Stimulated activated CD8-positive, alpha-beta memory T cell treated with anti-CD3 and anti-CD28 coated beads, Interleukin-4, amount 100 ng/mL, for 48 hours (primary cell): ENCODE data around the gene INPP4B.

Experiments used
- DNase-seq: peaks from one replicate; pipeline ENCODE4 v3.0.0-alpha.2; 2020

INPP4B gene

DNA sequence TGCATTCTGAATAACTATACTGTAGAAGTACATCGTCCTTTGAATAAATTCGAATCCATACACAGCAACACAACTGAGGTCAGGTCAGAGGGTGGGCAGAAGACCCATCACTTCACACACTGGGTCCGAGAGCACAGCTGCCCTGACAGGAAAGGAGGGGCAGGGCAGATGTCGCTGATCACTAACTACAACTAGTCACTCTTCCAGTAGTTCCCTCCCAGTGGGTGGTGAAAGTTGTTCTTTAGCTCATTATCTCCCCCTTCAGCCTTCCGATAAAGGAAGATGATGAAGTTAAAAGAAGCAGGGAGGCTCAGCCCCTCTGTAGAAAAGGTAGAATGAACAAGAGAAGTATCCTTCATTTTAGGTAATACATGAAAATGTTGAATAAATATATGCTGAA, 278.9 kb downstream of the INPP4B start:
- DNase-seq, result peak; percentile 54

DNA sequence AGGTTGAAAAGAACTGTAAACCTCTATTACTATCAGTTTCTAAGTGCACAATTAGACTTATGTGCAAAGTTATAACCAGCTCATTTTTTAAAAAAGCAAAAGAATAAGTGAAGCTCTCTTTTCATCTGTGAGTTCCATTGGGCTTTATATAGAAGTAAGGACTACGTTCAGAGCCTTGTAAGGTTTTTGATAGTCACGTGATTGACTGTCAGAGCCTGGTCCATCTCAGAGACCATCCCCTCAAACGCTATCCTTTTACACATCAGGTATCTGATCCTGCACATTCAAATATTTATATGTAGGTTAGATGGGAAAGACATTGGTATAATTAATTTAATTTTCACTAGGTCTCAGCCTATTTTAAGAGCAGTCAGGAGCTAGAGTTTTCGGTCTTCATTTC, 279.3 kb downstream of the INPP4B start:
- DNase-seq, result no peak

DNA sequence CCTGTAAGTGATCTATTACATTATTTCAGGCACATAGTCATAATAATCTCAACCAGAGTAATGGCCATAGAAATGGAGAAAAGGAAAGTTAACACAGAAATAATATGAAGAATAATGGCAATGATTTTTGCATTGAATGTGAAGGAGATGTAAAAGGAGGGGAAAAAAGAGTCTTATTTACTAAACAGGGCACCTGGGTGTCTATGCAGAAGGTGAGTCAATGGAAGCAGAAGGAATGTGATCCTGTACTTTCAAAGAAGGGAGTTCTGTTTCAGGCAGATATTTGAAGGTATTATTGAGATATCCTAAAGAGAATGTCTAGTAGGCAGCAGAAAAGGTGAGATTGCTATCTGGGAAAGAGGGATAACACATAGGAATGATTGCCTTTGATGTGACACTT, 279.9 kb downstream of the INPP4B start:
- no peak for DNase-seq

DNA sequence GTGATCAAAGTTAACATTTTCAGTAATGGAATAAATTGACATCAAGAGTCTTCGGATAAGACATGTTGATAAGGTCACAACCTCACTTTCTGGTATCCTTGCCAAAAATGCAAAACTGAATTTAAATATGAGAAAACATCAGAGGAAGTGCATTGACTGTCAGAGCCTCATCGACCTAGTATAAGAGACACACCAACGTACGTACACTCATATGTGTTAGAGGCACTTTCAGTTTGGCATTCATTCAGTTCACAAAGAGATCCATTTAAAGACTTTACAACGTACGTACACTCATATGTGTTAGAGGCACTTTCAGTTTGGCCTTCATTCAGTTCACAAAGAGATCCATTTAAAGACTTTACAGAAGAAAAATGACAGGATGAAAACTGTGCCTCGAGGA, 280.3 kb downstream of the INPP4B start:
- no peak for DNase-seq

DNA sequence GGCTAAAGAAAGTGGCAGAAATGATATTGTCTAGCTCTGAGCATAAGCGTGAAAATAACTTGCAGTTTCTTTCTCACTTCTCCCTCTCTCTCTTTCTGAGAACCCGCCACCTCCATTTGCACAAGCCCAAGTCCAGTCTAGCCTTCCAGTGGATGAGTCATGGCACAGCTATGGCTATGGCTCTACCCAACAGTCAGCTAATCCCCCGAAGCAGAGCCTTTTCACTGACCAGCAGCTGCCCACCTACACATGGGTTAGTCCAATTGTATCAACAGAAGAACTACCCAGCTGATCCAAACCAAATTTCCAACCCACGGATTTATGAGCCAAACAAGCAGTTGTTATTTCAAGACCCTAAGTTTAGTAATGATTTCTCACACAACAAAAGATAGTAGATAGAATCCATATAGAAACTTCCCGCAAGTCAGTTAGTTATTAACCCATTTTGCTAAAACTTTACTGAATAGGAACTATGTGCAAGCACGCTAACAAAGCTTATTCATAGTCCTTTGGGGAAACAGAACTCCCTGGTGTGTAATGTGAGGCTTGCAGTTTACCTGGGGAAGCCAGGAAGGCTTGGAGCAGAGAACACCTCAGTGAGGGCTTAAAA, 282.3 kb downstream of the INPP4B start:
- no peak for DNase-seq

DNA sequence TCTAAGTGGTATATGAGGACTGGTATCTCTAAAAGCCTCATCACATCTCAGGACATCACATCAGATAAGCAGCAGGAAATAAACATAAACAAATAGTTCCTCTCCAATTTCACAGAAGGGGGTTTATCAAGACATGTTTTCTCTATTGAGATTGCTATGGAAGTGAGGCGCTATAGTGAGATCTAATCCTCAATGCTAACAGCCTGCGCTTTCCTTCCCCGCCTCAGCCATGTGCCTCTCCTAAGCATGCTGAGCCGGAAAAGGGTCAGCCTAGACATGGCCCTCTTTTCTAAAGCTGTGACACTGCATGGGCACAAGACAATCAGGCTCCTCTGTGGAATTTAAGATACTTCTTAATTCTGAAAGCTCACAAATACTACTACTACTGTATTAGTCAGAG, 286.1 kb downstream of the INPP4B start:
- no peak for DNase-seq

DNA sequence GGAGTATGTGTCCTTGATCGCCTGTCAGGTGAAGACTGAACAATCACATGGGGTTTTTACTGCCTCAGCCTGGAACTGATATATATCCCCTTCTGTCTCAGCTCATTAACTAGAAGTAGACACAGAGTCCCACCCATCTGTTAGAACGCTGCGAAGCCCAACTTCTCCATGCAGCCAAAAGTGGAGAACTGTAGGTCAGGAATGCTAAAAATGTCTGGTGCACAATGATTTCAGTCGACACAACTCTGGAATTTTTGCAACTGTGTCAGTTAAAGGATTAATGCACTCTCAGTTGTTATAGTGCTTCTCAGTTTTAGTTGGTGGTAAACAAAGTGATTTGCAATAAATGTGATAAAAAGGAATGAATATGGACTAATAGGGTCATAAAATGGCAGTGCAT, 287.2 kb downstream of the INPP4B start:
- no peak for DNase-seq

DNA sequence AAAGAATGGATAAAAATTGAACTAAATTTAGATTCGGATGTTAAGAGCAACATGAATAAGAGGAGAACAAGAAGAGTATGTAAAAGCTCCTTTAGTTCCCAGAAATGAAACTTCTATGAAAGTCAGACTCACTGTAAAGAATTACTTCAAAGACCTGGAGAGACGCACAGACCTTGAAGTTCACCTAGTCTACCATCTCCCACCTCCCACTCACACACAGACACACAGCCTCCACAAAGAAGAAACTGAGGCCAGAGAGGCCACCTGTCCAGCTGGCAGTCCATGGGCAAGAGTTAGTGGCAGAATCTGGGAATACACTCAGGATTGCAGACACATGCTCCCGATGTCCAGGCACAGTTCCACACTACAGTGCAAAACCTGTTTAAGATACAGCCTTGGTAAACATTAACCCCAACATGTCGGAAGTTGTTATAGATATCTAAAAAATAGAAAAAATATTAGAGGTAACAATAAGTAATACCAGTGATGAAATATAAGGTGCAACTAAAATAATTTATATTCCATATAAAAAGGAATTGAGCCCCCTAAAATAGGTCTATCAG, 288.8 kb downstream of the INPP4B start:
- no peak for DNase-seq

DNA sequence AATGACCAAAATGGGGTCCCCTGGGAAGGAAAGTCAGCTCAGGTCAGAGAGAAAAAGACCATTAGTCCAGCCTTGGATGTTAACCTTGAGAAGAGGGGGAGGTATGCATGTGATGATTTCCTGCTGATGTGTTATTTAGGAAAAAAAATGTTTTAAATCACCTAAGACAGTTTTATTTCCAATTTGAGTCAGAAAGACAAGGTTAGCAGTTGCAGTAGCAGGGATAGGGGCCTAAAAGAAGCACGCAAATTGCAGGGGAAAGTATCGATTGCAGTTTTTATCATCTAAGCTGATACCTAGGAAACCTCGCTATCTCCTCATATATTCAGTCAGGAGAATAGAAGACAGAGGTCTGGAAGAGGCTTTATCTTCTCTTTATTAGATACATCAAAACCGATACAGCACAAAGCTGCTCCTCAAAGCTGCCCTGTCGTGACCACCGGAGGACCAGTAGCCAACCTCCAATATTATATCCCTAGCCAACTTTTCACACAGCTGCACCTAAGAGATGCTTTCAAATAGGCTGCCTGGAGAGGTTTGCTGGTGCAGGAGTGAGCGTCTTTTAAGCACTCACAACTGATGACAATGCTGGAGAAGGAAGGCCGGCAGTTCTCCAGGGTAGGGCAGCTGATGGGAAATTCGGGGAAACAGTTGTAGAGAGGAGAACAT, 289.4 kb downstream of the INPP4B start:
- DNase-seq, result no peak

DNA sequence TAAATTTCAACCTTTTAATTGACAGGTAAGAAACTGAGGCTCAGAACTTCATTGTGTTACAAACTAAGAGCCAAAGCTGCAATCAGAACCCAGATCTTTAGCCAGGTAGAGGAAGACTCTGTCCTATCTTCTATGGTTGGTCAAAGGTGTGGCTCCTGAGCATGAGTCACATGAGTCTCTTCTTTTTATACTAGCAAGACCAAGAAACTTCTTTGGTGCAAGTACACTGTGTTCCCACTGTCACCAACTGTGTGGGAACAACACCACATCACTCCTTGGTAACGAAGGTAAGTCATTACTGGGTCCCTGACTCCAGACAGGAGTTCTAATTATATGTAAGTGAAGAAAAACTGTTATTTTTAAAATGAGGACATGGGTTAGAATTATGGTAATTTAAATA, 290.1 kb downstream of the INPP4B start:
- no peak for DNase-seq

DNA sequence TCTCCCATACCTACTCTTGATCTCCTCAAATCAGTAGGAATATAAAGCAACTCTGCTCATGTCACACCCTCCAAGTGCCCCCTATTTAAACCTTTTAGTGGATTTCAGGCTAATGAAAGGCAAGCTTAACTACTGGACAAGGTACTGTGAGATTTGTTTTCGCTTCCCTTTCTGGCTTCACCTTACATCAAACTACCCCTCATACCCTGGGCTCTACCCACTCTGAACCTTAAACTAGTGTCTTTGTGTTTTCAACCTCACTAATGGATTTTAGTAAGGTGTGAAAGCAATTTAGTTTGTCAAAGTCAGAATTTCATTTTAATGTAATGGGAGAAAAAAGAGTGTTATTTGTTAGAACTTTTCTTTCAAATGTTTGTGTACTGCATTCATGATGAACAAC, 291.7 kb downstream of the INPP4B start:
- DNase-seq, result no peak

DNA sequence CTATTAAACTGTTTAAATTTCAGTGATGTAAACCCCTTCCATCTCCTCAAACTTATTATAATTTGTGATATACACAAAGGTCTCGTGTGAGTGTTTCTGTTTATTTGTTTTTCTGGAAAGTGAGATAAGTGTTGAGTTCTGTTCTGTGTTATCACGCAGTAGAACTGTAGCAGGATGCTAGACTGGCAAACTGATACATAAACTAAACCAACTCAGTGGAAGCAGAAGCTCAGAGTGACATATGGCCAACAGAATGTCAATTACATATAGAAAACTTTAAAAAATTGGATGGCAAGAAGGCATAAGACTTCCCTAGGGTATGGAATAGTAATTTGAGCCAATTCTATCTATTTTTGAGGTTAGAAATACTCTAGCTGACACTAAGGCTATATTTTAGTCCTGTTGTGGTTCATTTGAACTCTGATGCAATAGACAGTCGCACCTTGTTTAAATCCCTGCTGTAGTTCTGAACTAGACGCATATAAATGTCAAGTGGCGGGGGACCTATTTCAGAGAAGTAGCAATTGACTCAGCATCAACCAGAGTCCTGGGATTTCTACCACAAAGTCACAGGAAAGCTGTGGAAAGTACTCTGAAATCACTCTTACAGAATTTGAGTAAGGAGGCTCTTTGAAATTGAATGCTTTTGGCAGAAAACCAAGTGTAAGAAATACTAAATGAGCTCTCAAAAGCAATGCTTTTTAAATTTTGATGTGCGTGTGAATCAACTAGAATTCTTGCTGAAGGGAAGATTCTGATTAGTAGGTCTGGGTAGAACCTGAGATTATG, 294.4 kb downstream of the INPP4B start:
- DNase-seq, result no peak

DNA sequence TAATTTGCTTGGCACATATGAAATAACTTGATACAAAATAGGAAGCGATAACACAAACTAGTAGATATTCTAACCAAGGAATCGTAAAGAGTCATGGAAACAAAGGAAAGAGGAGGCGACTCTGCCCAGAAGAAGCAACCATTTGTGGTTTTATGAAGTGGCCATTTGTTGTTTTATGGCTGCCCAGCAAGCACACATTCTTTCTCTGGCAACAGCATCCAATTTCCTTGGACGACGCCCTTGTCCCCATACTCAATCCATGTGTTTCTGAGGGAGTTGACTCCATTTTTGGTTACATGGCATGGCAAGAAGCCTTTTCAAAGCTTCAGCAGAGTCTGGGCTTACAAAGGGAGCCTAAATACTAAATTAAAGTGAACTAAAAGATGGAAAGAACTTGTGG, 295.1 kb downstream of the INPP4B start:
- DNase-seq, result no peak

DNA sequence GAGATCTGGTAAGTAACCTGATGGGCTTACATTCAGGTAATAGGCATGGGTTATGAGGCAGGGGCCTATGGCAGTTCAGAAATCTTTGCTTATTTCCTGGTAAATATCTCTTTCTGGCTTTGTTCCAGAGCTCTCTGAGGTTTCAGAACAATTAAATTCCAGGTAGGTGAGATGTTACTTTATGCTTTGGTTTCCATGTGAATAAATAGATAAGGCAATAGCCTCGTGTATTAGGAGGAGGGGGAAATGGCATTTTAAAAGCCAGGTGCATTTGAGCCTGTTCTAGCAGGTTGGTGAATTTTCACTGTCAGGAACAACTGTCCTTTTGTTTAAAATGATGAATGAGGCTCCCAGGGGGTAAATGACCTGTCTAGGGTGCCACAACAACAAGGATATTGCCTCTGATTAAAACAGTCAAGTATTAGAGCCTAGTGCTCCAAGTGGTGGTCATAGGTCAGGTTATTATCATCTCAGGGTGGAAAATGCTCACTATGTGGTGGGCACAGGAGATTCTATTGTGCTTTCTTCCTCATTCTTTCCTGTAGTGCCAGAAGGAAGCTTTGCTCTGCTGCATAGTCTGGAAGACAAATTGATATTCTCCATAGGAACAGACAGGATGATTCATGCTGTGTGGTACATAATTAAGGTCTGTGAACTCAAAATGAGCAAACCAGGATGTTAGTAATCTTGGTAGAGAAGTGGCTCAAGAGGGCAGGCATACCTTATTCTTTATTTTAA, 296.2 kb downstream of the INPP4B start:
- no peak for DNase-seq

DNA sequence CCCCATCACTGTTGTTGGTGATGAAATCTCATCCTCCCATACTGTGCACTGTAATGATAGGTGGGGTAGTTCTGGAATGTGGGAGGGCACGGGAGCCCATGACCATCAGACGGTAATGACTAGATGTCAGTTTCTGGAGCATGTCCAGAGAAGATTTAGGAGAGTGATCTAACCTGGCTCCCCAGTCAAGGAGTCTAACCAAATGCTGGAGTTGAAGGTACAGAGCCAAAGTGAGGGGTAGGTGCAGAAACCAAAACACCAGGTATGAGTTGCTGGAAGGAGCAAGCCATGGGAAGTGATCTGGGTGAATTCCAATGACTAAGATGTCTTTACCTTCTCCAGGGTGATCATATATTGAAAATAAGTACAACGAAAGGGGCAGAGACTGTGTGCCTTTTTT, 296.9 kb downstream of the INPP4B start:
- no peak for DNase-seq

DNA sequence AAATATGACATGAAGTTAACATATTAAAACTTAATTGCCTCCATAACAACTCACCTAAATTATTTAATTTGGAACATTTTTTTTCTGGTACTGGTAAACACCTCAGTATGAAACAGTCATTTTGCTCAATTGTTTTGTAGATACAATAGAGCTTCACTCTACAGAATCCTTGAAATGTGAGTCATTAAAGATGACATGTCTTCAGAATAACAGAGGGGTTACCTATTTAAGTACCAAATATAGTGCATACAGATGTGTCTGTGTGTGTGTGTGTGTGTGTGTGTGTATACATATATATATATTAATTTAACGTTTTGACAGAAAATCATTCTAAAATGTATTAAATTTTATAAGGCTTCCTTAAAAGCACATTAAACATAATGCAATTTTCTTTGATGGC, 297.6 kb downstream of the INPP4B start:
- DNase-seq, result no peak

DNA sequence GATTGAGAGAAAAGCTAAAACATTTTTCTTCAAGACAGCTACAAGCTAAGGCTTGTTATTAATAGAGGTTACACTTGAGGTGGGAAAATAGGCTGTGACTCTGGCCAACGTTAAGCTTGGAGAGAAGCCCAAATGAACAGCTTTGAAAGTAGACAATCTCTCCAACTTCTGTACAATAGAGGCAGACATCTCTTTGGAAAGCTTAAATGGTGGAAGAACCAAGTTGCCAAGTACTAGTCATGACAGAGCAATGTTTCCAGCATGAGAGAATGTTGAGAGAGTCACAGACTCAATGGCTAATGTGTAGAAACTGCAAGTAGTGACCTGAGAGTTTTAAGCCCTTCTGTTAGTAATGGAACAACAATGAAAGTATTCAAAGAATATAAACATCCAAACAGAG, 298.1 kb downstream of the INPP4B start:
- no peak for DNase-seq

DNA sequence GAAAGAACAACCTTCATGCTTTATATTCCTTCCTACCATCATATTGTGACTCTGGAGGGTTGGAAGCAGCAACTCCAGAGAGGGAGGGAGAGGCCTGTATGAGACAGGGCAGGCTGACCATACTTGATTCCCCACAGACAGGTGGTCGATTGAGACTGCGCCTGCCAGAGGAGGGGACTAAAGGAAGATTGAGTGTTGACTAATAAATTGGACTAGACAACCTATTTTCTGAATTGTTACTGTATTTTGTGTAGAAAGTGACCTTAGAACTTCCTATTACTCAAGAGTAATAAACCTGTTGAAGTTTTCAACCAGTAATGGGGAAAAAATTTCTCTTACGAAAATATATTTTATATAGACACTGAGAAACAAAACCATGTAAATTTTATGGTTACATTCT, 301.5 kb downstream of the INPP4B start:
- DNase-seq, result no peak

DNA sequence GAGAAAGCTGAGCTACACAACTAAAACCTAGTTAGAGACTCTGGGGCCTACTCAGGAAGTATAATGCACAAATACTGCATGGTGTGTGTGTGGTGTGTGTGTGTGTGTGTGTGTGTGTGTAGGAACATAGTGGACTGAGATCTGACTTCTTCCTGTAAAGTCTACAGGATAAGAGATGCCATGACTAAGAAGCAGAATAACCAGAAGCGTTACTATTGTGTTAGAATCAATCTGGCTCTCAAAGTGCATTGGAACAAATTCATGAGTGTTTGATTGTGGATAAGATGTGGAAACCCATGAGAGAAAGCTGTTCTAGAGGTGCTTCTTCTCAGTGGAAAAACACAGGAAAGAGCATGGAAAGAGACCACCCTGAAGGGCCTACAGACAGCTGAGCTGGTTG, 302.1 kb downstream of the INPP4B start:
- no peak for DNase-seq

DNA sequence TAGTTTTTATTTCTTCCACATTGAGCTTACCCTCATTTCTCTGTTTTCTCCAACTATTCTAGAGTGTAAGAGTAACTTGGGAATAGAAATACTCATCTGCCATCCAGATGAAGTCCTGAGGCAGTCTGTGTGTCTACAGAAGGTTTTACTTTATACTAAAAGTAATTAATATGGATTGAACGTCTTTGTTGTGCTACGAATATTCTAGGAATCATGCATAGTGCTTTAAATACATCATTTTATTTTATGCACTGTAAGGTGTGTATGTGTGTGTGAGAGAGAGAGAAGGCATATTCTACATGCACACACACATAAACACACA, 305.7 kb downstream of the INPP4B start:
- no peak for DNase-seq

DNA sequence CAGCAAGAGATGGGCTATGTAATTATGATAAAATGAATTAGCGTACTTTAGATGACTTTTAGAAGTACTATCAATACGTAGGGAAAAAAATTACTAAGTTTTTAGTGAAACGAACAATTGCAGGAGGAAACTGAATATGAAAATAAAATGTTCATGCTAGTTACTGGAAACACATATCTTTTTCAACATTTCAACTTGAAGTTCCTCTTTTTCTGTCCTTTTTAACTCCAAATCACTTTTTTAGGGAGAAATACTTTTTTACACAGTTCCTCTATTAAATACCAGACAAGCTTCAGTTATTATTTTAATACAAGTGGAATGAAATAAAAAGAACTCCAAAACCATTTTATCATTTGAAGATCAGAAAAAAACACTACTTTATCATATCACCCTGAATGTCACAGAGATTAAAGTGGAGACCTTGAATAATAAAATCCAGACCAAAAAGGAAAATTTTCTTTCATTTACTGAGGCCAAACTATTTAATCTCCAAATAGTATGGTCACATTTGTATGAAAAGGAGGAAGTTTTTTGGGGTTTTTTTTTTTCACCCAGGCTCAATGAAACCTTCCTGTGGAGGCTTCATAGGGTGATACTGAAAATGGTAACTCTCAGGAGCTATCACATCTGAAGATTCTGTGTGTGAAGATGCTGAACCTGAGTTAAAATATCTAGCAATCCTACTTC, 306.2 kb downstream of the INPP4B start:
- no peak for DNase-seq

DNA sequence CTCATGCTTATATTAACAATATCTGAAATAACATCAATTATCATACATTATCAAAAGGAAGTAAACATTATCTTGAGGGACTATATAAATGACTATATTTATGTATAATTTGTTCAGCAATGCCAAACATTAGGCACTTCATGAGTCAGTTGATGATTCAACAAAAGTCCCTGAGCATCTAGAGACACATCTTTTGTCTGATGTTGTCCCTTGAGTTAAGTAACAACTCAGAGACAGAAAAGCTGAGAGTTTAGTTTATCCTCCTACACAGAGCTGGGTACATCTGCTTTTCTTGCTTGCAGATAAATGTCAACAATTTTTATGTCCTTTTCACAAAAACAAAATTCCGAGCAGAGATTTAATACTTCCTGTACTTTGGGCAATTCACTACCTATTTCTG, 311.1 kb downstream of the INPP4B start:
- DNase-seq, result no peak

DNA sequence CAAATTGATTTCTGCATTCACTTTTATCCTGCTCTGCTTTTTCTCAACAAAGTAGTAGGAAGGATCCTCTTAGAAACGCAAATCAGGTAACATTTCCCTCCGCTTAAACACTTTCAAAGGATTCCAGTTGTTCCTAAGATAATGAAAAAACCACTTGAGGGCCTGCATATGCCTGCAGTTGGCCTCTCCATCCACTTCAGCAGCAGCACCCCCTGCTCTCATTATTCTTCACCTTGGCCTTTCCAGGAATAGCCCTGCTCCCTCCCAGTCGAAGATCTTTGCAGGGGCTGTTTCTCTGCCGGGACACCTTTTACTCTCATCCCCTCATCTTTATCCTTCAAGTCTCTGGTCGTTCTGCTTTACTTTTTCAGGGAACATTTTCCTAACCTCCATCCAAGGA, 314.0 kb downstream of the INPP4B start:
- DNase-seq, result no peak
